Right lobe of liver (tissue), 4 donors: ENCODE measurements around the gene EXOC4.

ENCODE experiments used
- POLR2A ChIP-seq: fragments of 450-650 bp; IDR thresholded peaks from one replicate; pipeline ENCODE4 v1.6.1; 2017; ENCODE audit warnings: antibody characterized with exemption, mild to moderate bottlenecking
- TF ChIP-seq, protein P1 (sequence below), 4 donors: fragments of 200-600 bp in 3 of 4; fragments of 450-650 bp in 1 of 4; IDR thresholded peaks; one replicate each; pipeline versions ENCODE4 v1.5.1 to v1.8.0; 2016 to 2022; ENCODE audit warnings: antibody characterized with exemption in 4 of 4, mild to moderate bottlenecking in 2 of 4
- donor health status: DM: no; HTN: no; CAD: no.
- donor health status: DM: no; HTN: no; CAD: no.
- donor health status: DM: no; HTN: yes; CAD: no.

DNA sequence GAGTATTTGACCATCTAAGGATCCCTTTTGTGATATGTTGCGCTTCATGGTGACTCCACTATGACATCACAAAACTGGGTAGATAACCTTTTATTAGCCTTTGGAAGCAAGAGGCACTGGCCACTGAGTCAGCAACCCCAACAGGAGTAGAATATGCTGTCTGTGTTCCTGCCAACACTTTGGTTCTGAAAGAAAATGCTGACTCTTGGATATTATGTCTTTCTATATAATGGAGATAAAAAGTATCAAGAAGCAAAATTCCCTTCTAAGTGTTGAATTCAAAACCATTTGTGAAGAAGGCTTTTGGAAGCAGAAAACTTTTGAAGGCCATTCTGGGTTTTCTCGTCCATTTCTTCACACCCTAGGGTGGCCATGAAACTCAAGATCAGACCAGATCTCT lies 528.0 kb downstream of the EXOC4 start:
- TF ChIP-seq, protein P1, sequence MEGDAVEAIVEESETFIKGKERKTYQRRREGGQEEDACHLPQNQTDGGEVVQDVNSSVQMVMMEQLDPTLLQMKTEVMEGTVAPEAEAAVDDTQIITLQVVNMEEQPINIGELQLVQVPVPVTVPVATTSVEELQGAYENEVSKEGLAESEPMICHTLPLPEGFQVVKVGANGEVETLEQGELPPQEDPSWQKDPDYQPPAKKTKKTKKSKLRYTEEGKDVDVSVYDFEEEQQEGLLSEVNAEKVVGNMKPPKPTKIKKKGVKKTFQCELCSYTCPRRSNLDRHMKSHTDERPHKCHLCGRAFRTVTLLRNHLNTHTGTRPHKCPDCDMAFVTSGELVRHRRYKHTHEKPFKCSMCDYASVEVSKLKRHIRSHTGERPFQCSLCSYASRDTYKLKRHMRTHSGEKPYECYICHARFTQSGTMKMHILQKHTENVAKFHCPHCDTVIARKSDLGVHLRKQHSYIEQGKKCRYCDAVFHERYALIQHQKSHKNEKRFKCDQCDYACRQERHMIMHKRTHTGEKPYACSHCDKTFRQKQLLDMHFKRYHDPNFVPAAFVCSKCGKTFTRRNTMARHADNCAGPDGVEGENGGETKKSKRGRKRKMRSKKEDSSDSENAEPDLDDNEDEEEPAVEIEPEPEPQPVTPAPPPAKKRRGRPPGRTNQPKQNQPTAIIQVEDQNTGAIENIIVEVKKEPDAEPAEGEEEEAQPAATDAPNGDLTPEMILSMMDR (IDR thresholded peaks at IDR 0.05), result no peak
- TF ChIP-seq POLR2A, result no peak
